ENCODE measurements around the gene VWC2.

VWC2 gene

GRCh38 chr7:49885593-49886285 is 112.3 kb downstream of the VWC2 start:
- Histone ChIP-seq H3K36me3 (no peaks in the 10 kb centered on the region), H3K27me3 (no peaks in the 10 kb centered on the region), H3K9me3 (no peaks in the 10 kb centered on the region), H3K4me1 (no peaks in the 10 kb centered on the region), H3K27ac (no peak overlapping the region), H3K4me3 (no peak overlapping the region)
- DNase-seq, result no peak
- no peak for TF ChIP-seq CTCF (IDR thresholded peaks at IDR 0.05)
- intact Hi-C loops (cut with DNase I; ENCODE audit: low total_unique reads), result no loop called here

- Histone ChIP-seq H3K36me3 (no peaks in the 10 kb centered on the region), H3K9me3 (no peaks in the 10 kb centered on the region), H3K4me3 (no peak overlapping the region), H3K27ac (no peak overlapping the region), H3K27me3 (no peaks in the 10 kb centered on the region), H3K4me1 (no peaks in the 10 kb centered on the region)
- no peak for TF ChIP-seq CTCF (IDR thresholded peaks at IDR 0.05)
- intact Hi-C loops (cut with DNase I; ENCODE audit: low total_unique reads), result no loop called here
- no peak for DNase-seq
These were observed 119.0 kb downstream of the VWC2 start for GRCh38 chr7:49892481-49892880.

- intact Hi-C loops (cut with DNase I; ENCODE audit: low total_unique reads), result no loop called here
- H3K9me3 ChIP-seq, result no peaks in the 10 kb centered on the region
- no peak for TF ChIP-seq CTCF (IDR thresholded peaks at IDR 0.05)
These were observed 119.7 kb downstream of the VWC2 start for GRCh38 chr7:49893131-49893530.

GRCh38 chr7:49894543-49894942 is 121.1 kb downstream of the VWC2 start:
- no peak overlapping the region for H3K4me3 ChIP-seq
- no peaks in the 10 kb centered on the region for H3K36me3 ChIP-seq
- intact Hi-C loops (cut with DNase I; ENCODE audit: low total_unique reads), result no loop called here
- no peaks in the 10 kb centered on the region for H3K9me3 ChIP-seq
- no peaks in the 10 kb centered on the region for H3K4me1 ChIP-seq
- H3K27me3 ChIP-seq, result no peaks in the 10 kb centered on the region
- no peak for DNase-seq
- TF ChIP-seq CTCF (IDR thresholded peaks at IDR 0.05), result no peak
- H3K27ac ChIP-seq, result no peak overlapping the region

More at GRCh38 chr7:49893131-49893530, 119.7 kb downstream of the VWC2 start:
- DNase-seq, result no peak
- Histone ChIP-seq H3K27ac (no peak overlapping the region), H3K27me3 (no peaks in the 10 kb centered on the region), H3K4me3 (no peak overlapping the region), H3K36me3 (no peaks in the 10 kb centered on the region), H3K4me1 (no peaks in the 10 kb centered on the region)

GRCh38 chr7:49911909-49912308 is 138.5 kb downstream of the VWC2 start:
- intact Hi-C loops (cut with DNase I; ENCODE audit: low total_unique reads), result no loop called here
- Histone ChIP-seq H3K27me3 (no peaks in the 10 kb centered on the region), H3K9me3 (no peaks in the 10 kb centered on the region), H3K27ac (no peak overlapping the region), H3K4me3 (no peak overlapping the region), H3K4me1 (no peaks in the 10 kb centered on the region), H3K36me3 (no peaks in the 10 kb centered on the region)
- no peak for TF ChIP-seq CTCF (IDR thresholded peaks at IDR 0.05)
- no peak for DNase-seq

GRCh38 chr7:49926720-49927119 is 153.3 kb downstream of the VWC2 start:
- Histone ChIP-seq H3K36me3 (no peaks in the 10 kb centered on the region), H3K4me1 (no peaks in the 10 kb centered on the region), H3K27ac (no peak overlapping the region), H3K9me3 (peaks cover 0 to 4% (median 0%) of the 10 kb centered on the region in 3 donors), H3K27me3 (no peaks in the 10 kb centered on the region), H3K4me3 (no peak overlapping the region)
- no peak for DNase-seq
- no peak for TF ChIP-seq CTCF (IDR thresholded peaks at IDR 0.05)
- intact Hi-C loops (cut with DNase I; ENCODE audit: low total_unique reads), result no loop called here

Measured in tibial artery (tissue), 4 donors.